Glutamatergic neuron (in vitro differentiated cells): ENCODE data around the gene SDHAF3. TPM values are rescaled to one million over a fixed set of nuclear protein-coding genes. Genes with fewer than 3 reads are reported as not detected.
"Not testable (repeated sequence)": the region's sequence is repeated elsewhere in the genome, so short reads cannot be mapped to it uniquely, and the experiment has no call there.

Experiments
- DNase-seq: peaks from one replicate; pipeline ENCODE4 v3.0.0; 2022
- H3K27ac Mint-ChIP-seq: one replicate; pipeline ENCODE4 v1.8.0; 2020; ENCODE audit warnings: mild to moderate bottlenecking, mixed read lengths, inconsistent platforms; ENCODE audit not compliant: unreplicated experiment
- H3K27me3 Mint-ChIP-seq: one replicate; pipeline ENCODE4 v1.8.0; 2020; ENCODE audit warnings: mild to moderate bottlenecking, moderate library complexity, mixed read lengths, inconsistent platforms; ENCODE audit not compliant: unreplicated experiment
- H3K36me3 Mint-ChIP-seq: one replicate; pipeline ENCODE4 v1.8.0; 2020; ENCODE audit warnings: mild to moderate bottlenecking, mixed read lengths, inconsistent platforms; ENCODE audit not compliant: unreplicated experiment
- H3K4me1 Mint-ChIP-seq: one replicate; pipeline ENCODE4 v1.8.0; 2020; ENCODE audit warnings: mild to moderate bottlenecking, low read depth, mixed read lengths, inconsistent platforms; ENCODE audit not compliant: unreplicated experiment
- H3K4me3 Mint-ChIP-seq: one replicate; pipeline ENCODE4 v1.8.0; 2020; ENCODE audit warnings: mild to moderate bottlenecking, mixed read lengths, inconsistent platforms; ENCODE audit not compliant: unreplicated experiment
- H3K9me3 Mint-ChIP-seq: one replicate; pipeline ENCODE4 v1.8.0; 2020; ENCODE audit warnings: mild to moderate bottlenecking, moderate library complexity, mixed read lengths, inconsistent platforms; ENCODE audit not compliant: unreplicated experiment
- CTCF ChIP-seq: fragments of 200-600 bp; sonication (generic); IDR thresholded peaks from one replicate; pipeline ENCODE4 v1.5.0; 2021; ENCODE audit not compliant: partially characterized antibody, unreplicated experiment
- long read RNA-seq: library from polyadenylated mRNA; unstranded; transcript quantifications from one replicate; pipeline ENCODE4 v2.0.0, GENCODE V29; 2020; ENCODE audit not compliant: unreplicated experiment
- total RNA-seq: library from RNA; stranded (reverse); fragmentation: NEBNext Ultra II Directional; extraction: Animal tissue kit (Norgen Biotek cat#: 25700); gene quantifications from one replicate; pipeline ENCODE4 v1.2.1, GENCODE V29; 2021; ENCODE audit not compliant: unreplicated experiment

The SDHAF3 gene
- 10.1 TPM for total RNA-seq
- long read RNA-seq, transcript SDHAF3-202 (2 exons, 2,060 nt): major isoform, 11 of 11 reads
- long read RNA-seq, partial matches to known transcripts: 0 of 11 reads
- long read RNA-seq, other reads (novel, unspliced or antisense): 0 of 11 reads

DNA sequence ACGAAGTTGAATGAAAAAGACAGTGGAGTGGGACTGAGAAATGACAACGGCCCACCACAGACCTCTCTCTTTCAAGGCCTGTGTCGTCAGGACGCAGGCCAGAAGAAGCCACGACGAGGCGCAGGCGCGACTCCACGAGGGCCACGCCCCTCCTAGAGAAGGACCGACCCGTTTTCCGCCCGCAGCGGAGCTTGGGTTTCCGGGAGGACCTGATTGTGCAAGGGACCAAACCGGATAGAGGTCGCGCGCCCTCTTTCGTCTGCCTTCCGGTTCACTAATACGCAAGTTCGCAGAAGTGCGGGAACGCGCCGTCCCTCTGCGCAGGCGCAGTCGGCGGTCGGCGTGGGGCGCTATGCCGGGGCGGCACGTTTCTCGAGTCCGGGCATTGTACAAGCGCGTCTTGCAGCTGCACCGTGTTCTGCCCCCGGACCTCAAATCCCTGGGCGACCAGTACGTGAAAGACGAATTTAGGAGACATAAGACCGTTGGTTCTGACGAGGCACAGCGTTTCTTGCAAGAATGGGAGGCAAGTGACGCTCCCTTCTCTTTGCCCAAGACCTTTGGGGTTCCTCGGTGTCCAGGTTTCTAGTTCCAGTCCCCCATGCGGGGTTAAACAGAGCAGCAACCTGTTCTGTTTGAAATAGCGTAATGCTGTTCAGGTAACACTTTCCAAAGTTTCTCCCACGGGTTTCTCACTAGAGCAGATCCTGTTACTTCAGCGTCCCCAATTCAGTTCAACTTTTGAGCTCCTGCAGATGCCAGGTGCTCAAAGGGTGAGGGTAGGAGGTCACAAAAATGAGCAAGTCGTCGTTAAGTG is at the start of gene SDHAF3:
Gene SDHAF3 (plus strand): TSS at position 327 of the 817 bp plus-strand sequence. CDS start 26 bp downstream, at position 353.
- peaks cover 11% of the 10 kb centered on the region for H3K4me1 Mint-ChIP-seq
- peak within 1 kb of the TSS; percentile 99 for H3K4me3 Mint-ChIP-seq
- peak; percentile 6 for TF ChIP-seq CTCF
- H3K27ac Mint-ChIP-seq: peak within 1 kb of the TSS; percentile 88
- no peaks in the 10 kb centered on the region for H3K36me3 Mint-ChIP-seq
- peaks cover 7% of the 10 kb centered on the region for H3K9me3 Mint-ChIP-seq
- peaks cover 3% of the 10 kb centered on the region for H3K27me3 Mint-ChIP-seq
- DNase-seq: peak; percentile 99

DNA sequence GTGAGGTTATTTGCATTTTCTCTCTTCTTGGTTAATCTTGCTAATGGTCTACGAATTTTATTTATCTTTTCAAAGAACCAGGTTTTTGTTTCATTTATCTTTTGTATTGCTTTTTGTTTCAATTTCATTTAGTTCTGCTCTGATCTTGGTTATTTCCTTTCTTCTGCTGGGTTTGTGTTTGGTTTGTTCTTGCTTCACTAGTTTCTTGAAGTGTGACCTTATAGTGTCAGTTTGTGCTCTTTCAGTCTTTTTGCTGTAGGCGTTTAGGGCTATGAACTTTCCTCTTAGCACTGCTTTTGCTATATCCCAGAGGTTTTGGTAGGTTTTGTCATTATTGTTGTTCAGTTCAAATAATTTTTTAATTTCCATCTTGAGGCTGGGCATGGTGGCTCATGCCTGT is 45.5 kb upstream of the SDHAF3 start:
- H3K4me3 Mint-ChIP-seq: not testable (repeated sequence)

DNA sequence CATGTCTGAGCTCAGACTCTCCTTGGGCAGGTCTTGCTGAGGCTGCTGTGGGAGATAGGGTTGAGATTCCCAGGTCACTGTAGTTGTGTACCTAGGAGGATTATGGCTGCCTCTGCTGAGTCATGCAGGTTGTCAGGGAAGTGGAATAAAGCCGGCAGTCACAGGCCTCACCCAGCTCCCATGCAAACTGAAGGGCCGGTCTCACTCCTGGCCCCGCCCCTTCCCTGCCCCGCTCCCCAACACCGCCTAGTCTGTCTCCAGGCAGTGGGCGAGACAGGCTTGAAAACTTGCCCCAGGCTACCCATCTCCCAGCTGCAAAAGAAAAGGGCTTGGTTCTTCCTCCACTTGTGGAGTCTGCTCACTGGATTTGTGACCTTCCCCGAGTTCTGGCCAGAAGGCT is 41.6 kb upstream of the SDHAF3 start:
- Mint-ChIP-seq H3K4me1 (no peaks in the 10 kb centered on the region), H3K9me3 (no peaks in the 10 kb centered on the region), H3K27ac (no peak overlapping the region), H3K27me3 (no peaks in the 10 kb centered on the region), H3K36me3 (peaks cover 3% of the 10 kb centered on the region), H3K4me3 (no peak overlapping the region)
- TF ChIP-seq CTCF: no peak
- no peak for DNase-seq

More for the DNA sequence above, 45.5 kb upstream of the SDHAF3 start:
- H3K27me3 Mint-ChIP-seq, H3K27ac Mint-ChIP-seq, H3K36me3 Mint-ChIP-seq, DNase-seq, H3K4me1 Mint-ChIP-seq, H3K9me3 Mint-ChIP-seq: not testable (repeated sequence)

DNA sequence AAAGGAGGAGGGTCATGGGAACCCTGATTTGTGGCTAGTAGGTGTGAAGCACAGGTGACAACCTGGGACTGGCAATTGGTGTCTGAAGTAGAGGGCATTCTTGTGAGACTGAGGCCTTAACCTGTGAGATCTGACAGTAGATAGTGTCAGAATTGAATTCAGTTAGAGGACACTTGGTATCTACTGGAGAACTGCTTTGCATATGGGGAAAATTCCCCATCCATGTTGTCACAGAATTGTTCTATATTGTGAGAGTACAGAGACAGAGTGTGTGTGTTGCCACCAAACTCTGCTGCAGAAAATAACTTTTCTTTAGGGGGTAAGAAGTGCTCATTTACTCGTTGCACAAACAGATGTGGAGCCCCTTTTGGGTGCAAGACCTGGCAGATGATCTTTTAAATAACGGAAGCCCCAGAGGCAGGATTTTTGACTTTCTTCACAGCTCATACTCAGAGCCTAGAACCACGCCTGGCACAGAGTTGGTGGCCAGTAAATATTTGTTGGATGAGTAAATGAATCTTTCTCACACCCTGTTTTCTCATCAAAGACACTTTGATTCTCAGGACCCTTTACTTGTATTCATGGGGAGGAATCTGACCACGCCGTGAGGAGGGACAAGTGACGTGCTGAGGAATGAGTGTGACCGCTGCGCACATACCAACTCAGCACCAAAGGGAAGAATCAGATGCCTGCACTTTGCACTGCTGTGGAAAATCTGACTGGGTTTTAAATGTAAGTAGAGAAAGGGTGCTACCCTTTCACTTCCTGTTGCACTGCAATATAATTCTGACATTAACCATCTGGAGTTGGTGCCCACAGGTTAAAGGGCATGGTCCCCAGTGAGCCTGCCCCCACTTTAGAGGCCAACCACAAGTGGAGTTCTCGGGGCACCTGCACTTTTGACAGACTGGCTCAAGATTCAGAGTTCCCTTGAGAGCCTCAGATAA is 39.2 kb upstream of the SDHAF3 start:
- Mint-ChIP-seq H3K4me3 (no peak overlapping the region), H3K36me3 (peaks cover 3% of the 10 kb centered on the region), H3K27ac (no peak overlapping the region), H3K9me3 (no peaks in the 10 kb centered on the region), H3K4me1 (no peaks in the 10 kb centered on the region), H3K27me3 (no peaks in the 10 kb centered on the region)
- no peak for DNase-seq
- no peak for TF ChIP-seq CTCF

DNA sequence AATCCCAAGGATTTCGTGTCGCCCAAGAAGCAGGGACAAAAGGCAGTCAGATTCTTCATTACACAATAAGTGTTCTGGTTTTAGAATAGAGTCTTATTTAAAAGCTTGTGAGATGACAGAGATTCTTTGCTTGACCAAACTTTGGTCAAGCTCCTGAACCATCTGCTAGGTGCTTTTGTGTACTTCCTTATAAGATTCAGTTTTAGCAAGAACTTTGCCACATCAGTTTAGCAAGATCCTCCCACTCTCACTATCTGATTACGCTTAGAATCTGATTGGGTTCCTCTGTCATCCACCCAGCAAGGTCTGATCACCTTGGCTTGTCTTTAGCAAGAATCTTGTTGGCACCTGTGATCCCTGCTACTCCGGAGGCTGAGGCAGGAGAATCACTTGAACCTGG is 38.2 kb upstream of the SDHAF3 start:
- Mint-ChIP-seq H3K4me1 (no peaks in the 10 kb centered on the region), H3K36me3 (peaks cover 3% of the 10 kb centered on the region), H3K27ac (no peak overlapping the region), H3K27me3 (no peaks in the 10 kb centered on the region), H3K9me3 (no peaks in the 10 kb centered on the region), H3K4me3 (no peak overlapping the region)
- TF ChIP-seq CTCF: no peak
- DNase-seq: no peak
